ENCODE results near the gene NEDD4.

- no peak for TF ChIP-seq ZSCAN4 (tag by site-specific recombination; IDR thresholded peaks at IDR 0.05)
- no peak for TF ChIP-seq CTCF (tag by site-specific recombination; IDR thresholded peaks at IDR 0.05)
- TF ChIP-seq ZNF654 (tag by site-specific recombination; IDR thresholded peaks at IDR 0.05; ENCODE audit: low read depth), result no peak
- no peak for TF ChIP-seq ZBTB21 (tag by site-specific recombination; IDR thresholded peaks at IDR 0.05)
- TF ChIP-seq ZIC2 (tag by site-specific recombination; IDR thresholded peaks at IDR 0.05), result no peak
- TF ChIP-seq ZNF777 (tag by site-specific recombination; IDR thresholded peaks at IDR 0.05; ENCODE audit: borderline replicate concordance), result no peak
- TF ChIP-seq KLF10 (tag by site-specific recombination; IDR thresholded peaks at IDR 0.05), result no peak
- TF ChIP-seq YY1 (tag by site-specific recombination; IDR thresholded peaks at IDR 0.05), result no peak
- no peak for TF ChIP-seq ZNF341 (tag by site-specific recombination; IDR thresholded peaks at IDR 0.05; ENCODE audit: low read depth)
- no peak for TF ChIP-seq HOXA7 (CRISPR knock-in tag; IDR thresholded peaks at IDR 0.05; ENCODE audit: borderline replicate concordance)
These were observed 23.1 kb downstream of the NEDD4 start for GRCh38 chr15:55970286-55970685.
